HCT116 (cell line): ENCODE data around the gene GPRC5C.

Experiments
- ZNF274 ChIP-seq: fragments of 200-500 bp; sonication (Bioruptor generic); IDR thresholded peaks from 2 replicates; pipeline ENCODE4 v1.6.1; 2014; ENCODE audit warnings: mild to moderate bottlenecking, low read depth, low read length, inconsistent platforms
- TF ChIP-seq, protein P1 (sequence below), 3 experiments: fragments of 200-600 bp in 1 of 3; sonication (generic) in 1 of 3; IDR thresholded peaks in 2 of 3; conservative IDR thresholded peaks in 1 of 3; 2 replicates each; pipeline ENCODE4 v1.5.1; 2012 to 2017; ENCODE audit warnings: low read depth in 2 of 3, low read length in 2 of 3, antibody characterized with exemption in 1 of 3, borderline replicate concordance in 1 of 3, control low read depth in 1 of 3, mild to moderate bottlenecking in 1 of 3, mixed read lengths in 1 of 3, mixed run types in 1 of 3, moderate library complexity in 1 of 3; ENCODE audit not compliant: insufficient read depth in 1 of 3

DNA sequence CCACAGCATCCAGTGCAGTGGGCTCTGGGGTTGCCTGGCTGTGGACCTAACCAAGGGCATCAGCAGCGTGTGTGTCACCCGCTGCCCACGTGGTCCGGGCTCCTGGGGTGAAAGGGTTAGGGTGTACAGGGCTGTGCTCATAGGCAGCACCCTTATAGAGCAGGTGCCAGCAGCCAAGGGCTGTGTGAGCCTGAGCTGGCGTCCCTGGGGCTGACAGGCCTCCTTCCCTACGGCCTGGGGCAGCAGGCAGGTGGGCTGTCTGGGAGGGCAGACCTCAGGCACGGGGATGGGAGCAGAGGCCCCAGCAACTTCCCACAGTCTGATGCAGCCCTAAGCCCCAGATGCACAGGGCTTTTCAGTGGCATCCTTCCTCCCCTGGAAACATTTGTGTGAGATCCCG, 48.4 kb downstream of the GPRC5C start:
- TF ChIP-seq, protein P1, sequence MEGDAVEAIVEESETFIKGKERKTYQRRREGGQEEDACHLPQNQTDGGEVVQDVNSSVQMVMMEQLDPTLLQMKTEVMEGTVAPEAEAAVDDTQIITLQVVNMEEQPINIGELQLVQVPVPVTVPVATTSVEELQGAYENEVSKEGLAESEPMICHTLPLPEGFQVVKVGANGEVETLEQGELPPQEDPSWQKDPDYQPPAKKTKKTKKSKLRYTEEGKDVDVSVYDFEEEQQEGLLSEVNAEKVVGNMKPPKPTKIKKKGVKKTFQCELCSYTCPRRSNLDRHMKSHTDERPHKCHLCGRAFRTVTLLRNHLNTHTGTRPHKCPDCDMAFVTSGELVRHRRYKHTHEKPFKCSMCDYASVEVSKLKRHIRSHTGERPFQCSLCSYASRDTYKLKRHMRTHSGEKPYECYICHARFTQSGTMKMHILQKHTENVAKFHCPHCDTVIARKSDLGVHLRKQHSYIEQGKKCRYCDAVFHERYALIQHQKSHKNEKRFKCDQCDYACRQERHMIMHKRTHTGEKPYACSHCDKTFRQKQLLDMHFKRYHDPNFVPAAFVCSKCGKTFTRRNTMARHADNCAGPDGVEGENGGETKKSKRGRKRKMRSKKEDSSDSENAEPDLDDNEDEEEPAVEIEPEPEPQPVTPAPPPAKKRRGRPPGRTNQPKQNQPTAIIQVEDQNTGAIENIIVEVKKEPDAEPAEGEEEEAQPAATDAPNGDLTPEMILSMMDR (IDR thresholded peaks at IDR 0.05 in 2 of 3, conservative IDR thresholded peaks at IDR 0.05 in 1 of 3; ENCODE audit: borderline replicate concordance in 1 of 3, insufficient read depth in 1 of 3, low read depth in 2 of 3, low read length in 2 of 3), result no peak
- TF ChIP-seq ZNF274, result no peak
